Gastrocnemius medialis (tissue), 4 donors: ENCODE results near the gene GABARAP.

Source experiments
- CTCF ChIP-seq, 5 experiments: fragments of 450-650 bp in 3 of 5; fragments of 200-600 bp in 2 of 5; sonication (generic) in 2 of 5; IDR thresholded peaks in 4 of 5; conservative IDR thresholded peaks in 1 of 5; 1 replicate in 4 of 5; 2 replicates in 1 of 5; pipeline ENCODE4 v1.5.1; 2016 to 2019; ENCODE audit warnings: antibody characterized with exemption in 5 of 5, mild to moderate bottlenecking in 3 of 5, moderate library complexity in 3 of 5
- POLR2A ChIP-seq, 2 donors: fragments of 450-650 bp; IDR thresholded peaks; one replicate each; pipeline ENCODE4 v1.6.1; 2017; ENCODE audit warnings: antibody characterized with exemption in 2 of 2, mild to moderate bottlenecking in 2 of 2, moderate library complexity in 2 of 2

- TF ChIP-seq CTCF (IDR thresholded peaks at IDR 0.05 in 4 of 5, conservative IDR thresholded peaks at IDR 0.05 in 1 of 5) (no peak), POLR2A (IDR thresholded peaks at IDR 0.05) (no peak)
Measured at GRCh38 chr17:7241090-7241733, 1.0 kb downstream of the GABARAP start.
